HG03460 (cell line): ENCODE results near the gene STIM2.
"Not testable (repeated sequence)": the region's sequence is repeated elsewhere in the genome, so short reads cannot be mapped to it uniquely, and the experiment has no call there.

ENCODE experiments used
- ATAC-seq: cut with Tn5 transposase; IDR thresholded peaks from one replicate; pipeline ENCODE4 v1.9.1; 2021; ENCODE audit not compliant: unreplicated experiment

The STIM2 gene

DNA sequence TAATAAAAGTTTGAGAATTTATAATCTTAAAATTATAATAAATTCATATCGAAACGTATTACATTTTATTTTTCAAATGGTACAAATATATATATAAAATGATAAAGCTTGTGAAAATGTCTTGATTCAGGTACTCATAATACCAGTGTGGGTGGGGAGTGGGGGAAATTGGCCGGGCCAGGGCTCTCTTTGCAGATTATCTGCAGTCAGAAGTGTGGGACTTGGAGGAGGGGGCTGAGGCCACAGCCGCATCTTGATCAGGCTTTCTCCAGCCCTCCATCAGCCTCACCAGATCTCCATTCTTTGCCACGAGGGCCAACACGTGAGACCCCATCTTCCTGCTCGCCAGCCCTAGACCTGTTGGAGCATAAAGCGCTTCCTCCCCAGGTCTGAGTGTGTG lies 86.7 kb downstream of the STIM2 start:
- ATAC-seq = no peak

DNA sequence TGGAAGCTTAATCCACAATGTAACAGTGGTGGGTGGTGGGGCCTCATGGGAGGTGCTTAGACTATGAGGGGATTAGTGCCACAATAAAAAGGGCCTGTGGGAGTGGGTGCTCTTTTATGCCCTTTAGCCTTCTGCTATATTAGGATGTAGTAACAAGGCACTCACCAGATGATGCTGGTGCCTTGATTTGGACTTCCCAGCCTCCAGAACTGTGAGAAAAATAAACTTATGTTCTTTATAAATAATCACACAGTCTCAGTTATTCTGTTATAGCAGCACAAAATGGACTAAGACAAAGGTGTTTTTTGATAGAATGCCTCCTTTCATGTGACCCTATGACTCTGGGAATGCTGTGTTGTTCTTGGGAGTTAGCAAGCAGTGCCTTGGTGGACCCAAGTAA lies 89.8 kb downstream of the STIM2 start:
- no peak for ATAC-seq

DNA sequence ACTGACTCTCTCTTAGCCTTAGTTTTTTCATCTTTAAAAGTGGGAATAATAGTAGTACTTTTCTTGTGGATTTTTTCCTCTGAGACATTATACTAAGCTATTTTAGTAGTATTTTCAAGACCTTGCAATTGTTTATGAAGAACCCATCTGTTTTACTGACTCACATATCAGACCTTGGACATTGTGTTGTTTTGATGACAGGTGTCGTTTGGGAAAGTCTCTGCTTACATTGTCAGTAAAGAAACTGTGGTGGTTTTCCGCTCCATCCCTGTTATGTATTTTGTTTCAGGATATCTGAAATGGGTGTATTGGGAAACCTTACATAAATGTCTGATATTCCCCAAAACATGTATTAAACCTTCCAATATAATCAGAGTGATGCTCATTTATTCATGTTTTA lies 92.2 kb downstream of the STIM2 start:
- ATAC-seq = no peak

DNA sequence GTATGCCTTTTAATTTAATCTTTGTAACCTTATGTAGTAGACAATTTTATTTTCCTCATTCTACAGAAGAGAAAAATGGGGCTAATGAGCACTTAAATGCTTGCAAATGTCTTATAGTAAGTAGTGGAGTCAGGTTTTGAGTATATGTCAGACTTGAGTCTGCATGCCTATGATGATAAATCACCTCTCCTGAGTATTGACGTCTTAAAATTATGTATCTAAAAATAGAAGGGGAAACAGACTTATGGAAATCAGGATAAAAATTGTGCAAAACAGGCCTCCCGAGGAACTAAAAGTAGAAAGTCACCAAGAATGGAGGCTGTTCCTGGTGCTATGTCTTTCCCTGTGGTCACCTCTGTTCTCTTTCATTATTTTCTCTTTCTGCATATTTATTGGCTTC lies 92.7 kb downstream of the STIM2 start:
- ATAC-seq = no peak

DNA sequence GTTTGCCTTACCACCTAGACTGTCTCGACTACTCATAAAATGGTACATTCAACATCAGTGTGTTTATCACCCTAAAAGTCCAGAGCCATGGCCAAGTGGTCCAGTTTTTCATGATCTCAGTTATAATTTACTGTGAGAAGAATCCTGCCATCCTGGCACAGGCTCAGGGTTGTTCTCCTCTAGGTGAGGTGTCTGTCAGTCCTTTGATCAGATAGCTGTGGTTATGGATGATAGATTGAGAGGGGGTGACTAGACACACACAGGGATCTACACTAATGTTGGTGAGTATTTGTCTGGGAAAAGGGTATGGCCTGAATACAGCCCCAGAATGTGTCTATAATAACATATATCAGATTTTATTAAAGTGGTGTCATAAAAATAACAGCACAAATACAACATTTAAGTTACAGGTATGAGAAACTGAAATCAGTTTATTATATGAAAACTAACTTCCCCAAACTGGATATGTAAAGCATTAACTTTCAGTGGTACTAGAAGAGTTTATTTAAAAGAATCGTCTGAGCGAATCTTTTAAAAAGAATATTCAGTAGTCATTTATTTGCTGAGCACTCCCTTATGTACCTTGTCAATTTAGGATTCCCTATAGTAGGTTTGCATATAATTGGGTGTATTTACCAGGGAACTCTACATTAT lies 93.3 kb downstream of the STIM2 start:
- ATAC-seq = no peak

DNA sequence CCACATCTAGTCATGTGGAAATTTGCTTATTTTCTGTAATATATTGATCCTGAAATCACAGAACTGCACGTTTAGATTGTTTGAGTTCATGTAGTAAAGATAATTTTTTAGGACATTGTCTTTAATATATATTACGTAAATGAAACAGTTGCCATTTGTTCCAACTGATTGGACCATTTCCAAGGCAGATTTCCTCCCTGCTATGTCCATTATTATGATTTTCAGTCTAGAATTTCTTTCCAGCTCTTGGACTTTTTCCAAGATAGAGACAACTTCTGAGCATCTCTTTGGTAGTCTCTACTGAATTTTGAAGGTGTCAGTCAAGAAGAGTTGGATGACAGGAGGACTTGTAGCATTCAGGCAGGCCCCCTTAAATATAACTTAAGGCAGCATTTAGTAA lies 94.6 kb downstream of the STIM2 start:
- no peak for ATAC-seq

DNA sequence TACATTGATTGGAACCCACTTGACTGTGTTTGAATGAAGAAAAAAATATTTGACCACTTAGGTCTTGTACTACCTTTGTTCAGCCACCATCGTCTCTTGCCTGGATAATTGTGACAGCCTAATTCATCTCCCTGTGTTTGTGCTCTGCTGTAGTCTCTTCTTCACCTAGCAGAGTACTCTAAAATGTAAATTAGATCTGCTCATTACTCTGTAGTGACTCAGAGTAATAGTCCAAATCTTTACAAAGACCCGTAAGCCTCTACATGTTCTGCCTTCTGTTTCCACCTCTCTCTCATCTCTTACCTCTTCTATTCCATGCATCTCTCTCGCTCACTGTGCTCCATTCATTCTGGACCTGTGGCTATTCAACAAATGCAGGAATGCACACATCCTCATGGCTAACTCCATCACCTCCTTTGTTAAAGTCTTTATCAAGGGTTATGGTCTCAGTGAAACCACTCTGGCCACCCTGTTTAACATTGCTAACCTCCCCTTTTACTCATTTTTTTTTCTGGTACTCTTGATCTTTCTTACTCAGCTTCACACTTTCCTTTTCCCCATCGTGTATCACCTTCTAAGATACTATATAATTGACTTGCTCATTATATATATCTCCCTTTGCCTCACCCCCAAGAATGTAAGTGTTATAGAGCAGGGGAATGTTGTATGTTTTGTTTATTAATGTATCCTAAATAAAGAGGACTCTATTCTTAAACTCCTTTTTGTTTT lies 98.4 kb downstream of the STIM2 start:
- no peak for ATAC-seq

DNA sequence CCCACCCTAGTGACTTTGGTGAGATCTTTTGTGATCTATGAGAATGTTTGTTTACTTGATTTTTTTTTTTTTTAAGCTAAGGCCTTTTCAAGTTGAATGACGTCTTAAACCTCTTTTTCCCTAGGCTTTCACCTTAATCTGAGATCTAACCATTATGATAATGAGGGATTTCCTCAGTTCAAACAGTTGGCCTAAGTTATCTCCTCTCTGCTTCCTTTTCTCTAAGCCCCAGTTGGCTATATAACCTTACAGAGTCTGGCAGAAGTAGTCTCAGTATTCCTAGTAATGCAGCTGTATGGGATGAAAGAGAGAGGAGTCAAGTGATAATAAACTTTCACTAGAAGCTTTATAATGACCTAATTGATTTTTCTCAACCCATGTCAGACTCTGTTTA lies 99.0 kb downstream of the STIM2 start:
- no peak for ATAC-seq

DNA sequence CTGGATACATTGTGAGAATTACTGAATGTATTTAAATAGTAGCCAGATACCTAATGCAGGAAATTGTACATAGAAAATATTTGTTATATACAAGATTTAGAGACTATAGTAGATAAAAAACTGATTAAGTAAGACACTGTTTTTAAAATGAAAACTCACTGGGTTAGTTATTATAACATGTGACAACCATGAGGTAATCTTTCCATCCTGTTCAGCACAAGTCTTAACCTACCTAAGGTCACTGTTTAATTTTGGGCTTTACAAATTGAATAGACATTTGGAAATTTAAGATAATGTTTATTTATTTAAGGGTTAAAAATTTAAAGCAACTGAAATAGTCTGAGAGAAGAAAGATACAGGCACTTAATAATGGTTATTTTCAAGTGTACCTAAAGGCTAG lies 102.1 kb downstream of the STIM2 start:
- no peak for ATAC-seq

DNA sequence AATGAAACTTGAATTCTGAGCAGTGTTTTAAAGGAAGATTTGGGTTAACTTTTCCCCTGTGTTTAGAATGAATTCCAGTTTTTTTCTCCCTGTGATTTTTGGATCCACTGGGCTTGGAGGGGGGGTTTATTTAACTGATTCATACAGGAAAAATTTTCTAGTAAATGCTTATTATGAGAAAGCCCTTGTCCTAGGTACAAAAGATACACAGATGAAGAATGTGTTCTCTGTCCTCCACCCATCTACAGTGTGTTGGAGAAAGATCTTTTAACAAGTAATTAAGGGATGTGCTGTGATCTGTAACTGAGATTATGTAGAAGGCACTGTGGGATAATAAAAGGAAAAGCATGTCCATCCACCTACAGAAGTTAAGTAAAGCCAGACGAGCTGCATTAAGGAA lies 103.9 kb downstream of the STIM2 start:
- no peak for ATAC-seq

DNA sequence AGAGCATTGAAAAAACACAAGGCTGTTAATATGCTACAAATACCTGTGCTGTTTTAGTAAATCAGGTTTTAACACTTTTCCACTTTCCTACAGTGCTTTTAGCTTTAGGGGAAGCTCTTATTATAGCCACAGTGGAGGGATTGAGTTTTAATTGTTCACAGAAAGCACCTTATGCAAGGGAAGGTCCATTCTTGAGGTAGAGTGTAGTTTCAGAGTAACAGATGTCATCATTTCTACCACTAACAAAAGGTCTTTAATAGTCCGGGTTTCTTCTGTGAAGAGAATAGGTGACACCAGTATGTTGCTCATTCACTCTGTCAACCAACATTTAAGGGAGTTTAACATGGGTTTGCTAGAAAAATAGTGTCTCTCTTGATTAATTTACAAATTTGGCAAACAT lies 104.4 kb downstream of the STIM2 start:
- no peak for ATAC-seq

DNA sequence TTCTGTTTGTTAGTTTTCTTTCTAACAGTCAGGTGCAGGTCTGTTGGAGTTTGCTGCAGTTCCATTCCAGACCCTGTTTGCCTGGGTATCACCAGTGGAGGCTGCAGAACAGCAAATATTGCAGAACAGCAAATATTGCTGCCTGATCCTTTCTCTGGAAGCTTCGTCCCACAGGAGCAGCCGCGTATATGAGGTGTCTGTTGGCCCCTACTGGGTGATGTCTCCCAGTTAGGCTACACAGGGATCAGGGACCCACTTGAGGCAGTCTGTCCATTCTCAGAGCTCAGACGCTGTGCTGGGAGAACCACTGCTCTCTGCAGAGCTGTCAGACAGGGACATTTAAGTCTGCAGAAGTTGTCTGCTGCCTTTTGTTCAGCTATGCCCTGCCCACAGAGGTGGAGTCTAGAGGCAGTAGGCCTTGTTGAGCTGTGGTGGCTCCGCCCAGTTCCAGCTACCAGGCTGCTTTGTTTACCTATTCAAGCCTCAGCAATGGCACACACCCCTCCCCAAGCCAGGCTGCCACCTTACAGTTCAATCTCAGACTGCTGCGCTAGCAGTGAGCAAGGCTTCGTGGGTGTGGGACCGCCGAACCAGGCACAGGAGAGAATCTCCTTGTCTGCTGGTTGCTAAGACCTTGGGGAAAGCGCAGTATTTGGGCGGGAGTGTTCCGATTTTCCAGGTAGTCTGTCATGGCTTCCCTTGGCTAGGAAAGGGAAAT lies 115.0 kb downstream of the STIM2 start:
- not testable (repeated sequence) for ATAC-seq

DNA sequence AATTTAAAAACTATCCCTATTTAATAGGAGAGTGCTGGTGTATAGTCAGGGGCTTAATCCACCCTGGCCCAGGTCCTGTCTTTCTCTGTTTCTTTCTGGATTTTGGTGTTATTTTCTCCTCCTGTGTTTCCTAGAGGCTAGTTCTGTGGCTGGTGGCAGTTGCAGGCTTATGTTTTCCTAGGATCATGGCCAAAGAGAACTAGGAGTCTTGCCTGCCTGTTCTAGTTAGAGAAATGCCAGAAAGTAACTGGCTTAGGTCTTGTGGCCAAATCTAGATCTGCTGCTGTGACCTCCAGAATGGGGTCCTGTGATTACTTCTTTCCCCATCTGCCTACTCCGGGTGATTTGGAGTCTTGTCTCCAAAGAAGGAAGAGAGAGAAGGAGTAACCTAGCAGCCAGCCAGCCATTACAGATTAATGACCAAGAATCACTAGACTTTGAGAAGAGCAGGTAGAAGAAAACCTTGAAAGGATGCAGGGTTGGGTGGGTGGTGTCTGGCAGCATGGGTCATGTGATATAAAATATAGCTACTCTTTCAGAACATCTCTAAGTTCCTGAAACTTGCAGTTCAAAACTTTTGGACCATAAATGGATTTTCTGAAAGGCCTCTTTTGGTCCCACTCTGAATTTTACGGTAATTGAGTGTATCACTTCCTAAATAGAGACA lies 117.9 kb downstream of the STIM2 start:
- no peak for ATAC-seq

DNA sequence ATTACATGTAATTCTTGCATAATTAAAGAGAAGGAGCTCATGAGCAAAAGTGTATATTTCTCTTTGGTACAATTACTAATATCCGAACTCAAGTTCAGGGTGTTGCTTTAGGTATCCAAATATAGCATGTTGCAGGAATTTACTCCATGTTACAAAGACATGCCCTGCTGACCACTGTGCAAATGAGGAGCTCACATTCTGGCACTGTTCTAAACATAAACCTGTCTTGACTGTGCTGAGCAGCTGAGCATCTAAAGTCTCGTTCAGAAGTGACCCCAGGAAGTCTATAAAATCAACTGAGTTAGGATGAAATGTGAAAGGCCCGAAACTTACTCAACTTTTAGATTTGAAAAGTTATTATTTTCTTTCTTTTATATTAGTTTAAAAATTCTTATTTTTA lies 124.3 kb downstream of the STIM2 start:
- ATAC-seq = no peak

DNA sequence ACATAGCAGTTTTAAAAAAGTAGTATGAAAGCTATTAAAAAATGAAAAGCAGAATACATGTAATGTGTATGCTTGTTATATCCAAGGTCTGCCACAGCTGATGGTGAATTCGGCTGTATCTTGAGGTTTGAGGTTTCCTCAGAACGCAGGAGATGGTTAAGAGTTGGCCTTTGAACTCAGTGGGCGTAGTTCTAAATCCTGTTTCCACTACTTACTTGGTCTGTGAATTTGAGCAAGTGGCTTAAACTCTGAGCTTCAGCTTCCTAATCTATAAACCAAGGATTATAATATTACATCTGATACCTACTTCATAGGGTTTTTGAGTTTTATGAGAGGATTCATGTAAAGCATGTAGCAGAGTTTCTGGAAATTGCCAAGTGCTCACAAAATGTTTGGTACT lies 125.2 kb downstream of the STIM2 start:
- ATAC-seq = peak; percentile 88

DNA sequence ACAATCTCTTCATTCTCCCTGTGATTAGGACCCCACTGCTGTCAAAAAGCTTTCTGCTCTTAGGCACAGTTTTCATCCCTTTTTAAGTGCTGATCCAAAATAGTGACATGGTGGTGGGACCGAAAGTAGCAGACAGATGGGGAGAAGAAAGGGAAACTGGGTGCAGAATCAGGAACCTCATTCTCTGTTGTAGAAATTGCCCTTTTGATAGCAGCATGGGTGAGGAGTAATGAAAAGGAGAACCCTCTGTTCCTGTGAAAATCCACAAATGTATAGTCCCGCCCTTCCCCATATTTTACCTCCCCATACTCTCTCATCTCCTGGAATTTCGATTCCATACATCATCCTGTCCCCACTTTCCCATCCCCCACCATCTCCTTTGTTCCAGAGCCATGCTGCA lies 126.5 kb downstream of the STIM2 start:
- ATAC-seq = no peak

DNA sequence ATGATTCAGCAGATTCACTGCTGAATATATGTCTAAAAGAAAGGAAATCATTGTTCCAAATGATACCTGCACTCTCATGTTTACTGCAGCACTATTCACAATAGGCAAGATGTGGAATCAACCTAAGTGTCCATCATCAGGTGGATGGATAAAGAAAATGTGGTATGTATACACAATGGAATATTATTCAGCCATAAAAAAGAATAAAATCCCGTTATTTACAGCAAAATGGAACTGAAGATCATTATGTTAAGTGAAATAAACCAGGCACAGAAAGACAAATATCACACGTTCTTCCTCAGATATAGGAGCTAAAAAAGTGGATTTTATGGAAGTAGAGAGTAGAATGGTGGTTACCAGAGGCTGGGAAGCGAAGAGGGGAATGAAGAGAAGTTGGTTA lies 130.4 kb downstream of the STIM2 start:
- no peak for ATAC-seq

DNA sequence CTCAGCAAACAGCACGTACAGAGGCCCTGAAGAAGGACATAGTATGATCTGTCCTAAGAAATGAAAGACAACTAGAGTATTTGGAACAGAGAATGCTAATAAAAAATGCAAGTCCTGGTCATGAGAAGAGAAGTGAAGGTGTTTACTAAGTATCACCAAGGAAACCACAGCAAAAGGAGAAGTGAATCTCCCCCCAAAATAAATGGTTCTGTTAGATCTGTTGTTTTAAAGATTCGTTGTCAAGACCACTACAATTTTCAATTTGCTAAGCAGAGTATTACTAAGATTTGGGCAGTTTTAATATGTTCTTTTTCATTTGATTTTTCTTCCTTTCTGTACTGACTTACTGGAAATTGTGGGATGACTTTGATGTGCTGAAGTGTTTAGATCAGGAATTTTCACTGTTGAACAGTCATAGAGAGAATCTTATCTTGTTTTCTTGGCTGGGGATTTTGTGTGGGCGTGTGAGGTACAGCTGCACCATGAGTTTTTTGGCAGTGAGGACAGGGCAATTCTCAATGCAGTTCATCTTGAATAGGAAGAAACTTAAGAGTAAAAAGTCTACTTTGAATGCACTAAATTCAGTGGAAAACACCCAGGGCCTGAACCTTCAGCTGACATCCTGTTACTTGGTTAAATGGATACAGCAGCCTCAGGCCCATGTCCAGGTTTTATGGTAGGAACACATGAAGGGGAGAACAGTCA lies 132.2 kb downstream of the STIM2 start:
- peak; percentile 98 for ATAC-seq

DNA sequence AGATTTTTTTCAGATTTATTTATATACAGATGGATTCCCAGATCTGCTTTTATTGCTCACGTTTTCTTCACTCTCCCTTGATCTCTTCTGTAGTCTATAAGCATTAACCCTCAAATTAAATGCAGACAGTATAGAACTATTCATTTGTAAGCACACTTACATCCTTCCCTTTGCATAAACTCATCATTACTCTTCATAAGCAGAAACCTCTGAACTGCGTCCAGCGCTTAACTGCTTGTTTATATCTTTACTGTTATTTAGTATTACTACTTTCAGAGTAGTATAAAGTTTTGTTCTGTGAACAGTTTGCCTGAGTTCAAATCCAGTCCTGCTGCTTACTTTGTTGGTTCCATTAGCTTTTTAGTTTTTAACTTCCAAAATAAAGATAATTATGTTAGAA lies 132.9 kb downstream of the STIM2 start:
- ATAC-seq = no peak

DNA sequence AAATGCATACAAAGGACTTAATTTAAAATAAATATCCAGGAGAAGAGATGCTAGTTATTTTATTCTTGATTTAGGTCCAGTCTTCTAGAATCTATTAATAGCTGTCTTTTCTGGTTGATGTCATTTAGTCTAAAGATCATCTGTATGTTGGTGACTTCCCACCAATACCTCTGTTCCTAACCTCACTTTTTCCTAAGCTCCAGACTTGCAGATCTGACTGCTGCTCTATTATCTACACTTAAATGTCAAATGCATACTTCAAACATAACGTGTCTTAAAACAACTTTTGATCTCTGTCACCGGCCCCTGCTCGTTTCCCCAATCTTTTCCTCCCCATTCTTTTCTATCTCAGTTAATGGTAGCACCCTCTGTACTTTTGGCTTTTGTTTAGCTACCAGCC lies 133.3 kb downstream of the STIM2 start:
- ATAC-seq = no peak

DNA sequence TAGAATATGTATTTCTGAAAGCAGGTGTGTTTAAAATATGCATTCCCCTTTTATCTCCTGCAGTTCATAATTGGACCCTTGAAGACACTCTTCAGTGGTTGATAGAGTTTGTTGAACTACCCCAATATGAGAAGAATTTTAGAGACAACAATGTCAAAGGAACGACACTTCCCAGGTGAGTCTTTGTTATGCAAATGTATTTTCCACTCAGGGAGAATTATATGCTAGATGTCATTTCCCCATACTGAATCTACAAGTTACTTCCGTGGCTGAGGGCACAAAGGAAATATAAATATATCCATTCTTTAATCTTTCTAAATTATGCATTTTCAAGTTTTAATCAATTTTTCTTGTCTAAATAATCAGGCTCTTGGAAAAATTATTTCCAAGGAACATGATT lies 134.7 kb downstream of the STIM2 start:
- no peak for ATAC-seq
